HEK293T (cell line): Measurements from ENCODE around the gene TEX2.

ENCODE experiments used
- CTCF ChIA-PET: fragments of 350-600 bp; formaldehyde crosslinking; extraction: SDS; loops from one replicate; lab custom pipeline; 2021; ENCODE audit warnings: antibody characterized with exemption, inconsistent platforms; lab: Yijun Ruan, JAX
- POLR2A ChIA-PET: fragments of 350-600 bp; formaldehyde crosslinking; extraction: SDS; loops from one replicate; lab custom pipeline; 2020; ENCODE audit warnings: antibody characterized with exemption, inconsistent platforms; lab: Yijun Ruan, JAX
- DNase-seq: peaks from one replicate; pipeline ENCODE4 v3.0.0; 2012; ENCODE audit warnings: mixed read lengths; ENCODE audit errors: extremely low spot score
- ARNT ChIP-seq: fragments of 450-650 bp; IDR thresholded peaks from 2 replicates; pipeline ENCODE4 v1.6.1; 2017; ENCODE audit warnings: mild to moderate bottlenecking
- BHLHE40 ChIP-seq: fragments of 450-650 bp; IDR thresholded peaks from 2 replicates; pipeline ENCODE4 v1.6.1; 2016; ENCODE audit warnings: mild to moderate bottlenecking, moderate library complexity, borderline replicate concordance
- CTBP1 ChIP-seq: fragments of 450-650 bp; IDR thresholded peaks from 2 replicates; pipeline ENCODE4 v1.6.1; 2016; ENCODE audit warnings: borderline replicate concordance
- ELF4 ChIP-seq: fragments of 450-650 bp; IDR thresholded peaks from 2 replicates; pipeline ENCODE4 v1.6.1; 2017; ENCODE audit warnings: antibody characterized with exemption
- FOXA1 ChIP-seq: fragments of 450-650 bp; IDR thresholded peaks from 2 replicates; pipeline ENCODE4 v1.6.1; 2016; ENCODE audit warnings: mild to moderate bottlenecking
- FOXK2 ChIP-seq: fragments of 450-650 bp; IDR thresholded peaks from 2 replicates; pipeline ENCODE4 v1.6.1; 2016; ENCODE audit warnings: mild to moderate bottlenecking
- FOXM1 ChIP-seq: fragments of 450-650 bp; IDR thresholded peaks from 2 replicates; pipeline ENCODE4 v1.6.1; 2017; ENCODE audit warnings: mild to moderate bottlenecking, borderline replicate concordance
- HDGF ChIP-seq: fragments of 450-650 bp; IDR thresholded peaks from 2 replicates; pipeline ENCODE4 v1.6.1; 2017; ENCODE audit warnings: antibody characterized with exemption, borderline replicate concordance
- L3MBTL2 ChIP-seq: fragments of 450-650 bp; conservative IDR thresholded peaks from 2 replicates; pipeline ENCODE4 v1.6.1; 2016; ENCODE audit warnings: mild to moderate bottlenecking
- LEF1 ChIP-seq: fragments of 450-650 bp; IDR thresholded peaks from 2 replicates; pipeline ENCODE4 v1.6.1; 2017; ENCODE audit warnings: mild to moderate bottlenecking, borderline replicate concordance
- NFRKB ChIP-seq: fragments of 450-650 bp; IDR thresholded peaks from 2 replicates; pipeline ENCODE4 v1.6.1; 2016; ENCODE audit warnings: mild to moderate bottlenecking, moderate library complexity
- SP1 ChIP-seq: fragments of 450-650 bp; IDR thresholded peaks from 2 replicates; pipeline ENCODE4 v1.6.1; 2017
- SUZ12 ChIP-seq: fragments of 450-650 bp; IDR thresholded peaks from 2 replicates; pipeline ENCODE4 v1.6.1; 2016; ENCODE audit warnings: mild to moderate bottlenecking
- TARDBP ChIP-seq: fragments of 450-650 bp; IDR thresholded peaks from 2 replicates; pipeline ENCODE4 v1.6.1; 2016
- ZNF384 ChIP-seq: fragments of 450-650 bp; IDR thresholded peaks from 2 replicates; pipeline ENCODE4 v1.6.1; 2016
- TF ChIP-seq, protein P1 (sequence below): fragments of 450-650 bp; IDR thresholded peaks from 2 replicates; pipeline ENCODE4 v1.6.1; 2016

The TEX2 gene

DNA sequence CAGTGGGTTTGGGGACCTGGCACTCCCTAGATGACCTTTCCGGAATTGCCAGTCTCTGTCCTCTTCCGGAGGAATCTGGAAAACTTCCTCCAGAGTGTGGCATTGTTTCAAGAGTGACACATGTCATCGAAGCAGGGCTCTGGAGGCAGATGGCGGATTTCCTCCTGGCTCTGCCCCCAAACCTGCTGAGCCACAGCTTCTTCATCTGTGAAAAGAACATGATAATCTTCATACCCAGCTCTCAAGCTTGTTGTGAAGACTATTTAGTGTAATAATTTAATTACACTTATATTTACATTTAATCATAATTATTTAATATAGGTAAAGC lies 19.7 kb upstream of the TEX2 start:
- TF ChIP-seq SP1 (no peak), LEF1 (no peak), SUZ12 (no peak), FOXK2 (no peak), TARDBP (no peak), HDGF (no peak), FOXA1 (no peak), BHLHE40 (no peak), FOXM1 (no peak), ZNF384 (no peak), L3MBTL2 (no peak), ARNT (no peak), NFRKB (no peak)
- TF ChIP-seq, protein P1, sequence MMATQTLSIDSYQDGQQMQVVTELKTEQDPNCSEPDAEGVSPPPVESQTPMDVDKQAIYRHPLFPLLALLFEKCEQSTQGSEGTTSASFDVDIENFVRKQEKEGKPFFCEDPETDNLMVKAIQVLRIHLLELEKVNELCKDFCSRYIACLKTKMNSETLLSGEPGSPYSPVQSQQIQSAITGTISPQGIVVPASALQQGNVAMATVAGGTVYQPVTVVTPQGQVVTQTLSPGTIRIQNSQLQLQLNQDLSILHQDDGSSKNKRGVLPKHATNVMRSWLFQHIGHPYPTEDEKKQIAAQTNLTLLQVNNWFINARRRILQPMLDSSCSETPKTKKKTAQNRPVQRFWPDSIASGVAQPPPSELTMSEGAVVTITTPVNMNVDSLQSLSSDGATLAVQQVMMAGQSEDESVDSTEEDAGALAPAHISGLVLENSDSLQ = no peak
- ChIA-PET POLR2A (interaction anchor here (2.3 kb wide), 1 partner anchor 137 kb away, joined by 18 read pairs; no protein-coding TSS in a partner anchor), CTCF (interaction anchor here (0.8 to 1.5 kb wide), 6 partner anchors 8 to 149 kb away, joined by 3 to 9 read pairs (median 4); no protein-coding TSS in a partner anchor)
- DNase-seq = no peak

DNA sequence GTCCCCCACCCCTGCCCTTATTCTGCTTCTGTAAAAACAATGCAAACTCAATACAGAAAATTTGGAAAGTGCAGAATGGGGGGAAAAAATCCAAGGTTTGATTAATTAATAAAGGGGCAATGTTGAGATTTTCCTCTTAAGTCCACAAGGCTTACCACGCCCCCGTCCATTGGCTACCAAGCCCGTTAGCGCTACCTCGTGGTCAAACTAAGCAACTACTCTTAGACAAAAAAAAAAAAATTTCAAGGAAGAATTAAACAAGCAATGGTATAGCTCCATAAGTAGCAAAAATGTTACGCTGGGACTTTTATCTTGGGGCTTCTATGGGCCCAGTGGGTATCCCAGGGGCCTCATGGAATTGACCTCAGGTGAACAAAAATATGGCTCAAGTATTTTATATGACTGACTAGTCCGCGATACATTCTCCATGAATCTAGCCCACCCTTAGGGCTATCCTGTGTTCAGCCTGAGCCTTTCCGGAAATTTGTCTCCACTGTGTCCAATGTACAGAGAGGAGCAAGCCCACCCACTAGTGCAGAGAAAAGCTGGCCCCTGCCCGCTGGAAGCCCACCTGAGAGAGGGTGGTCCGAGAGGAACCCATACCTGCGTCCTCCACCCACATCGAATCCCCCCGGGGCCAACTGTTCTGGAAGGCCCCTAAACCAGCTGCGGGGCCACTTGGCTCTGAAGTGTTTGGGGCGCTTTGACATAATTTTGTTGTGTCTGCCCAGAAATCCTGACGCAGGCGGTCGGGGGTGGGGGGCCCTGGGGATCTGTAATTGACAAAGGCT lies 19.1 kb upstream of the TEX2 start:
- peak; percentile 69 for DNase-seq
- TF ChIP-seq CTBP1 = no peak
- TF ChIP-seq ZNF384 = peak; percentile 94
- POLR2A ChIA-PET = interaction anchor here (0.7 to 2.3 kb wide), 3 partner anchors 35 to 136 kb away, joined by 3 to 18 read pairs (median 4); no protein-coding TSS in a partner anchor
- CTCF ChIA-PET = interaction anchor here (0.6 to 1.5 kb wide), 14 partner anchors 9 to 151 kb away, joined by 3 to 9 read pairs (median 4); no protein-coding TSS in a partner anchor

DNA sequence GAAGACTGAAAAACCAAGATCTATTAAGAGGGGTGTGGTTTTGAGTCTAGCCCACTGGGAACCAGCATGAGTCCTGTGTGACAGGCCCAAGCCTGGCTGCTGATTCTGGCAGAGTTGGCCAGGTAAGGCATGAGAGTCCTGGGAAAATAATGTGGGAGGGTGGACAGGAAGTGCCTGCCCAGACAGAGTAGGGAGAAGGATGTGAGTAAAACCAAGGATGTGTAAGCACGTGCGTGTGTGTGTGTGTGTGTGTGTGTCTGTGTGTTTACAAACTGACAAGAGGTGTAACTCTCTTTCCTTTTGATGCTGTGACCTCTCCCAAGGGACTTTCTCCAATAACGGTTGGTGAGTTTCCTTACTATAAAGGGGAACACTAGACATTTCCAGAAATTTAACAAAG lies 15.6 kb upstream of the TEX2 start:
- no peak for DNase-seq
- ChIA-PET CTCF (interaction anchor here (1.0 kb wide), 1 partner anchor 215 kb away, joined by 3 read pairs; no protein-coding TSS in a partner anchor), POLR2A (interaction anchor here (1.8 kb wide), 1 partner anchor 133 kb away, joined by 9 read pairs; no protein-coding TSS in a partner anchor)
- no peak for TF ChIP-seq HDGF
- TF ChIP-seq, protein P1 = no peak
- no peak for TF ChIP-seq FOXA1
- no peak for TF ChIP-seq LEF1
- TF ChIP-seq SUZ12 = no peak
- no peak for TF ChIP-seq FOXK2
- TF ChIP-seq ARNT = no peak
- TF ChIP-seq SP1 = no peak
- TF ChIP-seq FOXM1 = no peak
- TF ChIP-seq ELF4 = no peak

DNA sequence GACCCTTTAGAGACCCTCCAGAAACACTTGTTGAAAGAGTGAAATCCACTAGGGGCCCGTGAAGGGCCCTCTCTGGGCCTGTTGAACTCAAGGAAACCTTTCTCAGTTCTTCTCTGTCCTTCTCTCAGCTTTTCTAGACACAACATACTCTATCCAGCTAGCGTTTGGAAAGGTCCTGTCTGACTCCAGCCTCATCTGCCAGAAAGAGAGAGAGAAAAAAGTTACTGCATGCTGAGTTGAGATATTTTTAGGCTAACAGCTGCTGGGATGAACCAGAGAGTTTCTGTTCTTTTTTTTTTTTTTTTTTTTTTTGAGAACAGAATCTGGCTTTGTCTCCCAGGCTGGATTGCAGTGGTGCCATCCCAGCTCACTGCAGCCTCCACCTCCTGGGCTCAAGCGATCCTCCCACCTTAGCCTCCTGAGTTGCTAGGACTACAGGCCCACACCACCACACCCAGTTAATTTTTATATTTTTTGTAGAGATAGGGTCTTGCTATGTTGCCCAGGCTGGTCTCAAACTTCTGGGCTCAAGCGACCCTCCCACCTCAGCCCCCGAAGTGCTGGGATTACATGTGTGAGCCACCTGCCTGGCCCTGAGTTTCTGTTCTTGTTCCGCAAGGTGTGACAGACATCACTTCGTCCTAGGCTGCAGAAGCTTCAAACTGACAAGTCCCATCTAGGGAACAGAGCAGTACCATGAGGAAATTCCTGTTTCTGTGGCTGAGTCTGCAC lies 14.9 kb upstream of the TEX2 start:
- POLR2A ChIA-PET = interaction anchor here (1.1 kb wide), 1 partner anchor 132 kb away, joined by 4 read pairs; no protein-coding TSS in a partner anchor
- TF ChIP-seq BHLHE40 (no peak), FOXM1 (no peak)
- DNase-seq = no peak
- CTCF ChIA-PET = interaction anchor here (0.6 kb wide), 1 partner anchor 212 kb away, joined by 3 read pairs; no protein-coding TSS in a partner anchor

DNA sequence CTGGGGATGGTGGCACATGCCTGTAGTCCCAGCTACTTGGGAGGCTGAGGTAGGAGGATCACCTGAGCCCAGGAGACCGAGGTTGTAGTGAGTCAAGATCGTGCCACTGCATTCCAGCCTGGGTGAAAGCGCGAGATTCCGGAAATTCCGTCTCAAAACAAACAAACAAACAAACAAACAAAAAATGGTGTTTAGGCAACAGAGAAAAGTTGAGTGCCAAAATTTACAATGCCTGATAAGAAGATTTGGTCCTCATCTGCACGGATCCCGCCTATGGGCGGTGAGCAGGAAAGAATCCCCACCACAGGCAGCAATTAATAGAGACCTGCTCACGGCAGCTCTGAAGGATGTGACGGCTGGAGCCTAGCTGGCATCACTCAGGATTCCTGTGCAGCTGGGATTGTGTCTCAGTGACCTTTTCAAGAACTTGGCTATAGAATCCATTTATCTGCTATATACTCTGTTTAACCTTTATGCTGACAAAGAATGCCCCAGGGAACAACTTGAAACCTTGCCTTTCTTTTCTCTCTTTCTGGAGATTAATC lies 14.0 kb upstream of the TEX2 start:
- no peak for TF ChIP-seq CTBP1
- no peak for TF ChIP-seq LEF1
- TF ChIP-seq FOXA1 = no peak
- no peak for TF ChIP-seq ZNF384
- no peak for TF ChIP-seq BHLHE40
- TF ChIP-seq NFRKB = no peak
- no peak for TF ChIP-seq FOXK2
- no peak for TF ChIP-seq SUZ12
- TF ChIP-seq SP1 = no peak
- no peak for TF ChIP-seq FOXM1
- TF ChIP-seq ELF4 = no peak
- no peak for DNase-seq
- ChIA-PET CTCF (interaction anchor here (0.6 kb wide), 2 partner anchors 211 to 955 kb away, joined by 3 read pairs; no protein-coding TSS in a partner anchor), POLR2A (interaction anchor here (1.1 kb wide), 1 partner anchor 131 kb away, joined by 4 read pairs; no protein-coding TSS in a partner anchor)

DNA sequence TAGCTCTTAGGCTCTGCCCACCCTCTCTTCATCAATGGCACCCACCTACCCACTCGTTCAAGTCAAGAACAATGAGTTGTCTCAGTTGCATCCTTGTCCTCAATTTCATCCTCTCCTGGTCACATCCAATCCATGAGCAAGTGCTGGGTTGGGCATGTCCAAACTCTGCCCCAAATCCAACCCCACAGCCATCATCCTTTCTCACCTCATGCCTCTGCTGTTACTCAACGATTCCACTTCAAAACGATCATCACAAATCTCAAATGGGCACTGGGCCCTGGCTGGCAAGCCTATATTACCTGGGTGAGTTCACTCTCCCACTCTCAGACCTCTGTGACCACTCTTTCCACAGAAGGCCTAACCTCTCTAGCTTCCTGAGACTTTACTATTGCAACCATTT lies 12.0 kb upstream of the TEX2 start:
- ChIA-PET CTCF (no interaction called here), POLR2A (interaction anchor here (2.0 kb wide), 1 partner anchor 129 kb away, joined by 17 read pairs; no protein-coding TSS in a partner anchor)

More for the DNA sequence above, 12.0 kb upstream of the TEX2 start:
- DNase-seq = no peak
- TF ChIP-seq FOXM1 (no peak), FOXA1 (no peak), TARDBP (no peak), NFRKB (no peak), BHLHE40 (no peak), CTBP1 (no peak), LEF1 (no peak), L3MBTL2 (no peak)
